Epithelial cell of esophagus (primary cell): ENCODE measurements around the gene OR1E2.
"Not testable (repeated sequence)": the region's sequence is repeated elsewhere in the genome, so short reads cannot be mapped to it uniquely, and the experiment has no call there.

Experiments used
- DNase-seq: peaks from one replicate; pipeline ENCODE4 v3.0.0; 2010; ENCODE audit warnings: low read depth
- H3K4me3 ChIP-seq: 2 replicates; pipeline ENCODE4 v1.5.1; 2011; ENCODE audit warnings: mild to moderate bottlenecking, low read length, control low read depth
- CTCF ChIP-seq: IDR thresholded peaks from 2 replicates; pipeline ENCODE4 v1.5.1; 2011; ENCODE audit warnings: low read depth, mild to moderate bottlenecking, low read length, control low read depth, inconsistent platforms; ENCODE audit not compliant: insufficient read depth; ENCODE audit errors: missing control alignments

OR1E2 gene

GRCh38 chr17:3418222-3418621 lies 15.4 kb downstream of the OR1E2 start:
- DNase-seq, result no peak
- H3K4me3 ChIP-seq, result no peak overlapping the region
- TF ChIP-seq CTCF, result no peak

GRCh38 chr17:3415610-3416009 lies 18.0 kb downstream of the OR1E2 start:
- DNase-seq, result no peak
- no peak for TF ChIP-seq CTCF
- H3K4me3 ChIP-seq, result no peak overlapping the region

GRCh38 chr17:3412216-3412615 lies 21.4 kb downstream of the OR1E2 start:
- not testable (repeated sequence) for DNase-seq, H3K4me3 ChIP-seq

- H3K4me3 ChIP-seq, result no peak within 1 kb of the TSS
- TF ChIP-seq CTCF, result no peak
- DNase-seq, result no peak
These were observed 22.6 kb downstream of the OR1E2 start, which contains the start of gene OR3A3 for GRCh38 chr17:3411070-3411469. Gene OR3A3, plus strand, starts transcription at chr17:3411370.

DNA sequence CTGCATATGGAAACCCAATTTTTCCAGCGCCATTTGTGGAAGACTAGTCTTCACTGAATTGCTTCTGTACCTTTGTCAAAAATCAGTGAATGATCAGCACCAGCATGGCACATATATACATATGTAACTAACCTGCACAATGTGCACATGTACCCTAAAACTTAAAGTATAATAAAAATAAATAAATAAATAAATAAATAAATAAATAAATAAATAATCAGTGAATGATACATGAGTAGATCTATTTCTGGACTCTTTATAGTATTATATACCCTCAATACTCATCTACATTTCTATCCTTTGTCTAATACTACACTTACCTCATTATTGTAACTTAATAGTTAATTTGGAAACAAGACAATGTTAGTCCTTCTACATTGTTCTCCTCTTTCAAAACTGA lies 29.8 kb downstream of the OR1E2 start:
- not testable (repeated sequence) for DNase-seq, H3K4me3 ChIP-seq

DNA sequence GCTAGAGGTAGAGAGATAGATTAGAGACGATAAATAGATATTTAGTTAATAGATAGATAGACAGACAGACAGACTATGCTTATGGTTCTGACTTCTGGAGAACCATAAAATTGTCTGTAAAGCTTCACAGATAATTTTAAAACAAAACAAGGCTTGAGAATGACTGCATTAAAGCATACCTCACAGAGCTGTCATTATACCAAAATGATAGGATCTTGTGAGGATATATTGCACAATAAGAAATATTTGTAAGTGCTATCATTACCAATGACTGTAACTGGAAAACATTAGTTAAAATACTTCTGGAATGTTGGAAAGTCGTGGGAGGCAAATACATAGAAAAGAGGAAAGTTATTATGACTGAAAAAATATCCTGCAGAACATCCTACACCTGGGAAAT lies 31.9 kb downstream of the OR1E2 start:
- H3K4me3 ChIP-seq, result no peak overlapping the region
- no peak for DNase-seq
- TF ChIP-seq CTCF, result no peak

- no peak for TF ChIP-seq CTCF
- DNase-seq, result peak; percentile 20
- H3K4me3 ChIP-seq, result no peak overlapping the region
These were observed 33.6 kb downstream of the OR1E2 start for GRCh38 chr17:3400055-3400454.

DNA sequence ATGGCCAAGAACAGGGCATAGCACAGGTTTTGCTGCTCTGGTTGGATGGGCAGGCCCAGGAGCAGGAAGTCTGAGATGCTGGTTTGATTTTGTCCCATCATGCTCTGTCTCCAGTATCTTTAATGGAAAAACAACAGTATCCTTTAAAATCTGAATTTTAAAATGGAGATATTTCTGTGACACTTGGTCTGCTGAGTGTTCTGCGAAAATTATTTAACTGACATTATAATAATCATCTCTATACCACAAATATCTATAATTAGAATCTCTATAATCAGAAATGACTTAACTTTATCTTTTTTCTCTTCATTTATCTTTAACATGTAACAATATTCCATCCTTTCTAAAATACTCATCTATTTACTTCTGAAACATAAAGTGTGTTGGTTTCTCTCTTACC lies 35.3 kb downstream of the OR1E2 start, which contains the start of gene OR1E1:
Gene OR1E1, minus strand, starts transcription at position 101 of the 400 bp plus-strand sequence. Its CDS starts 0 bp downstream, at position 101.
- DNase-seq, result no peak
- no peak for TF ChIP-seq CTCF

GRCh38 chr17:3397801-3398200 lies 35.8 kb downstream of the OR1E2 start:
- not testable (repeated sequence) for DNase-seq, H3K4me3 ChIP-seq

More for the DNA sequence above, 35.3 kb downstream of the OR1E2 start, which contains the start of gene OR1E1:
- H3K4me3 ChIP-seq, result no peak within 1 kb of the TSS
